Measurements from ENCODE around the gene SULT4A1.

- TF ChIP-seq CTCF (IDR thresholded peaks at IDR 0.05; ENCODE audit: low read length) (no peak), EZH2 (optimal IDR thresholded peaks at IDR 0.05; ENCODE audit: low read depth, low read length) (no peak), EZH2phosphoT487 (IDR thresholded peaks at IDR 0.05; ENCODE audit: low read length) (no peak)
Observed at GRCh38 chr22:43858156-43858895, 4.0 kb downstream of the SULT4A1 start.
